Measurements from ENCODE around the gene SCYL2. TPM values are rescaled to one million over a fixed set of nuclear protein-coding genes. Genes with fewer than 3 reads are reported as not detected.

The SCYL2 gene
- total and polyA plus RNA-seq, 4 donors = 10.0 to 32.5 (median 18.9) TPM

DNA sequence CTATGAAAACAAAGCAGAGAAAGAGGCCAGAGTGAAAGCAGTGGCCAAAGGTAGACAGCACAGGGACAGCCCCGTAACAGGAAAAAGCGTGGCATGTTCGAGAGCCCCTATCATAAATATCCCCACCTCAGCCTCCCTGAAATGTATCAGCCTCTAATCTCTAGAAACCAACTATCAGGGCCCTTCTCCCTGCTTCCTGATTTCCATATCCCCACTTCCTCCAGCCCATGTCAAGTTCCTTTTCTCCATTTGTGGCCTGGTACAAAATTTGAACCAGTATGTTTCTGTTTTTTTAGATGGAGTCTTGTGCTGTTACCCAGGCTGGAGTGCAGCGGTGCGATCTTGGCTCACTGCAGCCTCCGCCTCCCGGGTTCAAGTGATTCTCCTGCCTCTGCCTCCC is 17.0 kb upstream of the SCYL2 start:
- WGBS = 91% methylated on average over 7 of the region's 7 CpGs
- Histone ChIP-seq H3K27me3 (ENCODE audit: control insufficient read depth in 4 of 4, insufficient read depth in 4 of 4, low read length in 3 of 4) (no peaks in the 10 kb centered on the region), H3K4me3 (ENCODE audit: low read depth in 1 of 3, low read length in 3 of 3) (no peak overlapping the region), H3K27ac (ENCODE audit: low read depth in 1 of 2, low read length in 2 of 2) (no peak overlapping the region), H3K9ac (ENCODE audit: low read depth in 1 of 2, low read length in 2 of 2) (no peak overlapping the region), H3K4me1 (ENCODE audit: control insufficient read depth in 4 of 4, insufficient read depth in 4 of 4, low read length in 3 of 4) (peaks cover 9 to 22% (median 22%) of the 10 kb centered on the region in 4 donors), H3K9me3 (ENCODE audit: control insufficient read depth in 4 of 4, low read length in 3 of 4) (no peaks in the 10 kb centered on the region), H3K36me3 (ENCODE audit: control insufficient read depth in 4 of 4, insufficient read depth in 3 of 4, low read depth in 1 of 4, low read length in 3 of 4) (no peaks in the 10 kb centered on the region)
- TF ChIP-seq HNF4G (IDR thresholded peaks at IDR 0.05) (no peak), EGR1 (IDR thresholded peaks at IDR 0.05; ENCODE audit: low read depth in 2 of 2) (no peak), RXRA (IDR thresholded peaks at IDR 0.05) (no peak), CTCF (IDR thresholded peaks at IDR 0.05; ENCODE audit: low read depth, low read length, missing input control) (no peak), YY1 (IDR thresholded peaks at IDR 0.05) (no peak), FOXA1 (IDR thresholded peaks at IDR 0.05) (no peak), TAF1 (conservative IDR thresholded peaks at IDR 0.05) (no peak), SP1 (IDR thresholded peaks at IDR 0.05) (no peak), JUND (IDR thresholded peaks at IDR 0.05) (no peak), FOXA2 (IDR thresholded peaks at IDR 0.05) (no peak), RAD21 (IDR thresholded peaks at IDR 0.05) (no peak), GABPA (IDR thresholded peaks at IDR 0.05 in 1 of 2, conservative IDR thresholded peaks at IDR 0.05 in 1 of 2) (no peak), ATF3 (IDR thresholded peaks at IDR 0.05) (no peak), HNF4A (conservative IDR thresholded peaks at IDR 0.05) (no peak), NR2F2 (IDR thresholded peaks at IDR 0.05) (no peak)
- TF ChIP-seq, protein P1, sequence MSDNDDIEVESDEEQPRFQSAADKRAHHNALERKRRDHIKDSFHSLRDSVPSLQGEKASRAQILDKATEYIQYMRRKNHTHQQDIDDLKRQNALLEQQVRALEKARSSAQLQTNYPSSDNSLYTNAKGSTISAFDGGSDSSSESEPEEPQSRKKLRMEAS (IDR thresholded peaks at IDR 0.05) = no peak
- TF ChIP-seq, protein P2, sequence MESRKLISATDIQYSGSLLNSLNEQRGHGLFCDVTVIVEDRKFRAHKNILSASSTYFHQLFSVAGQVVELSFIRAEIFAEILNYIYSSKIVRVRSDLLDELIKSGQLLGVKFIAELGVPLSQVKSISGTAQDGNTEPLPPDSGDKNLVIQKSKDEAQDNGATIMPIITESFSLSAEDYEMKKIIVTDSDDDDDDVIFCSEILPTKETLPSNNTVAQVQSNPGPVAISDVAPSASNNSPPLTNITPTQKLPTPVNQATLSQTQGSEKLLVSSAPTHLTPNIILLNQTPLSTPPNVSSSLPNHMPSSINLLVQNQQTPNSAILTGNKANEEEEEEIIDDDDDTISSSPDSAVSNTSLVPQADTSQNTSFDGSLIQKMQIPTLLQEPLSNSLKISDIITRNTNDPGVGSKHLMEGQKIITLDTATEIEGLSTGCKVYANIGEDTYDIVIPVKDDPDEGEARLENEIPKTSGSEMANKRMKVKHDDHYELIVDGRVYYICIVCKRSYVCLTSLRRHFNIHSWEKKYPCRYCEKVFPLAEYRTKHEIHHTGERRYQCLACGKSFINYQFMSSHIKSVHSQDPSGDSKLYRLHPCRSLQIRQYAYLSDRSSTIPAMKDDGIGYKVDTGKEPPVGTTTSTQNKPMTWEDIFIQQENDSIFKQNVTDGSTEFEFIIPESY (IDR thresholded peaks at IDR 0.05) = no peak
- TF ChIP-seq, protein P3, sequence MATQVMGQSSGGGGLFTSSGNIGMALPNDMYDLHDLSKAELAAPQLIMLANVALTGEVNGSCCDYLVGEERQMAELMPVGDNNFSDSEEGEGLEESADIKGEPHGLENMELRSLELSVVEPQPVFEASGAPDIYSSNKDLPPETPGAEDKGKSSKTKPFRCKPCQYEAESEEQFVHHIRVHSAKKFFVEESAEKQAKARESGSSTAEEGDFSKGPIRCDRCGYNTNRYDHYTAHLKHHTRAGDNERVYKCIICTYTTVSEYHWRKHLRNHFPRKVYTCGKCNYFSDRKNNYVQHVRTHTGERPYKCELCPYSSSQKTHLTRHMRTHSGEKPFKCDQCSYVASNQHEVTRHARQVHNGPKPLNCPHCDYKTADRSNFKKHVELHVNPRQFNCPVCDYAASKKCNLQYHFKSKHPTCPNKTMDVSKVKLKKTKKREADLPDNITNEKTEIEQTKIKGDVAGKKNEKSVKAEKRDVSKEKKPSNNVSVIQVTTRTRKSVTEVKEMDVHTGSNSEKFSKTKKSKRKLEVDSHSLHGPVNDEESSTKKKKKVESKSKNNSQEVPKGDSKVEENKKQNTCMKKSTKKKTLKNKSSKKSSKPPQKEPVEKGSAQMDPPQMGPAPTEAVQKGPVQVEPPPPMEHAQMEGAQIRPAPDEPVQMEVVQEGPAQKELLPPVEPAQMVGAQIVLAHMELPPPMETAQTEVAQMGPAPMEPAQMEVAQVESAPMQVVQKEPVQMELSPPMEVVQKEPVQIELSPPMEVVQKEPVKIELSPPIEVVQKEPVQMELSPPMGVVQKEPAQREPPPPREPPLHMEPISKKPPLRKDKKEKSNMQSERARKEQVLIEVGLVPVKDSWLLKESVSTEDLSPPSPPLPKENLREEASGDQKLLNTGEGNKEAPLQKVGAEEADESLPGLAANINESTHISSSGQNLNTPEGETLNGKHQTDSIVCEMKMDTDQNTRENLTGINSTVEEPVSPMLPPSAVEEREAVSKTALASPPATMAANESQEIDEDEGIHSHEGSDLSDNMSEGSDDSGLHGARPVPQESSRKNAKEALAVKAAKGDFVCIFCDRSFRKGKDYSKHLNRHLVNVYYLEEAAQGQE (IDR thresholded peaks at IDR 0.05) = no peak
- DNase-seq (ENCODE audit: low spot score) = no peak

Data from liver (tissue), 9 donors.